Thyroid gland (tissue), 4 donors: ENCODE results near the gene PRDM2. TPM values are rescaled to one million over a fixed set of nuclear protein-coding genes. Genes with fewer than 3 reads are reported as not detected.

Experiments used
- DNase-seq, 2 donors: peaks; one replicate each; pipeline ENCODE4 v3.0.0-alpha.2; 2019
- H3K27ac ChIP-seq, 3 donors: fragments of 200-600 bp; sonication (generic); 1 replicate in 2 of 3; 2 replicates in 1 of 3; pipeline ENCODE4 v1.5.1; 2016 to 2019; ENCODE audit warnings: mild to moderate bottlenecking in 1 of 3, moderate library complexity in 1 of 3
- H3K27me3 ChIP-seq: fragments of 200-600 bp; sonication (generic); one replicate; pipeline ENCODE4 v1.5.1; 2019
- H3K36me3 ChIP-seq, 2 donors: fragments of 200-600 bp; sonication (generic); one replicate each; pipeline ENCODE4 v1.5.1; 2016 to 2019
- H3K4me1 ChIP-seq, 2 donors: fragments of 200-600 bp; sonication (generic); one replicate each; pipeline ENCODE4 v1.5.1; 2017 to 2019
- H3K4me3 ChIP-seq, 3 donors: fragments of 200-600 bp; sonication (generic); replicated peaks in 1 of 3; 1 replicate in 2 of 3; 2 replicates in 1 of 3; pipeline ENCODE4 v1.5.1; 2016; ENCODE audit warnings: mild to moderate bottlenecking in 1 of 3
- H3K9me3 ChIP-seq: fragments of 200-600 bp; sonication (generic); one replicate; pipeline ENCODE4 v1.5.1; 2017
- POLR2A ChIP-seq, 2 donors: fragments of 450-650 bp; IDR thresholded peaks; one replicate each; pipeline ENCODE4 v1.6.1; 2017; ENCODE audit warnings: antibody characterized with exemption in 2 of 2, mild to moderate bottlenecking in 2 of 2, moderate library complexity in 1 of 2
- WGBS, 2 donors: methylation state at CpG; one replicate each; pipeline ENCODE4 v1.1.5; 2017; 5-methylcytosine and 5-hydroxymethylcytosine counted together
- intact Hi-C: fragments of 100-400 bp; cut with DNase I; formaldehyde crosslinking; loops from one replicate; pipeline ENCODE4 v1.15.1; 2023
- total RNA-seq, 4 donors: library from RNA; depleted of rRNA; stranded (reverse); fragments of >200 nt; gene quantifications; one replicate each; pipeline ENCODE4 v1.2.3, GENCODE V29; 2016
- TF ChIP-seq, protein P1 (sequence below), 6 experiments: fragments of 200-600 bp in 3 of 6; fragments of 450-650 bp in 3 of 6; sonication (generic) in 3 of 6; IDR thresholded peaks; one replicate each; pipeline ENCODE4 v1.5.1; 2016 to 2019; ENCODE audit warnings: antibody characterized with exemption in 6 of 6, mild to moderate bottlenecking in 2 of 6, inconsistent platforms in 1 of 6, moderate library complexity in 1 of 6

PRDM2 gene
- total RNA-seq, 4 donors from 2014 or later: 39.5 to 63.9 (median 45.4) TPM

DNA sequence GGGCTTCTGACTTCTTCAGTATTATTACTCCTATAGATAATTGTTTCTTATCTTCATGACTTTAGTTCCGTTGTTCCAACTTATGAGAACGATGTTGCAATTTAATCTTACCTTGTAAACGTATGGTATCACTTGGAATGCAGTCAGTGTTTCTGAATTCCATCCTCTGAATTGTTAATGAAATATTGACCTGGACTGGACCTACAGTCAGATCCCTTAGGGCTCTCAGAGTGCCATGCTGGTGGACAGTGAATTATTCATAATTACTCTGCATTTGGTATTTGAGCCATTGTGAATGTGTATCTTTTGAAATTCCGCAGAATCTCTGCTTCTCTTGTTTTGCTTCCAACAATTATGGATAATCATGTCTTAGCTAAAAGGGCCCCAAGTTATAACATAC, 72.3 kb downstream of the PRDM2 start:
- TF ChIP-seq, protein P1, sequence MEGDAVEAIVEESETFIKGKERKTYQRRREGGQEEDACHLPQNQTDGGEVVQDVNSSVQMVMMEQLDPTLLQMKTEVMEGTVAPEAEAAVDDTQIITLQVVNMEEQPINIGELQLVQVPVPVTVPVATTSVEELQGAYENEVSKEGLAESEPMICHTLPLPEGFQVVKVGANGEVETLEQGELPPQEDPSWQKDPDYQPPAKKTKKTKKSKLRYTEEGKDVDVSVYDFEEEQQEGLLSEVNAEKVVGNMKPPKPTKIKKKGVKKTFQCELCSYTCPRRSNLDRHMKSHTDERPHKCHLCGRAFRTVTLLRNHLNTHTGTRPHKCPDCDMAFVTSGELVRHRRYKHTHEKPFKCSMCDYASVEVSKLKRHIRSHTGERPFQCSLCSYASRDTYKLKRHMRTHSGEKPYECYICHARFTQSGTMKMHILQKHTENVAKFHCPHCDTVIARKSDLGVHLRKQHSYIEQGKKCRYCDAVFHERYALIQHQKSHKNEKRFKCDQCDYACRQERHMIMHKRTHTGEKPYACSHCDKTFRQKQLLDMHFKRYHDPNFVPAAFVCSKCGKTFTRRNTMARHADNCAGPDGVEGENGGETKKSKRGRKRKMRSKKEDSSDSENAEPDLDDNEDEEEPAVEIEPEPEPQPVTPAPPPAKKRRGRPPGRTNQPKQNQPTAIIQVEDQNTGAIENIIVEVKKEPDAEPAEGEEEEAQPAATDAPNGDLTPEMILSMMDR (IDR thresholded peaks at IDR 0.05): no peak
- TF ChIP-seq POLR2A (IDR thresholded peaks at IDR 0.05): no peak
- WGBS, 2 donors: 92 to 96% methylated on average over 4 of the region's 4 CpGs
- H3K36me3 ChIP-seq: peaks cover 0 to 10% of the 10 kb centered on the region in 2 donors
- peaks cover 0 to 10% of the 10 kb centered on the region in 2 donors for H3K4me1 ChIP-seq
- H3K4me3 ChIP-seq: no peak overlapping the region
- H3K9me3 ChIP-seq: no peaks in the 10 kb centered on the region
- no peak overlapping the region for H3K27ac ChIP-seq
- no peak for DNase-seq
- intact Hi-C loops: no loop called here
- H3K27me3 ChIP-seq: no peaks in the 10 kb centered on the region

DNA sequence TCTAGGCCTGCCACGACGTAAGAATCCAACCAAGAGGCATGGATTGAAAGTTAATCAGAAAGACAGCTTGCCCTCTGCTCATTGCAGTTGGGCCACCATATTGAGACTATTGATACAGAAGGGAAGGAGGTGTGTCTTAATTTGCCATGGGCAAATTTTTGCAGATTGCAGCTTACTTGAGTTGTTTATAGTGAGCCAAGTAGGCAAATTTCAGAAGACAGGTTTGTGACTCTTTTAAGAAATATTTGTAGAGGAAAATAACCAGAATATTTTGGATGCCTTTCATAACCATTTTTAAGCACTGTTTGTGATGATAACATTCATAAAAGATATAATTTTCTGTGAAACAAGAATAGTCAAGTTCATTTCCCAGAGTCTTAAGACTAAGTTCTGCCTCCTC, 74.1 kb downstream of the PRDM2 start:
- Histone ChIP-seq H3K27ac (no peak overlapping the region), H3K9me3 (no peaks in the 10 kb centered on the region), H3K4me1 (peaks cover 0 to 10% of the 10 kb centered on the region in 2 donors), H3K27me3 (no peaks in the 10 kb centered on the region), H3K36me3 (peaks cover 9 to 25% of the 10 kb centered on the region in 2 donors), H3K4me3 (no peak overlapping the region)
- intact Hi-C loops: no loop called here
- TF ChIP-seq, protein P1 (IDR thresholded peaks at IDR 0.05): no peak
- TF ChIP-seq POLR2A (IDR thresholded peaks at IDR 0.05): no peak
- no peak for DNase-seq
- 97 to 99% methylated on average over 2 of the region's 2 CpGs for WGBS, 2 donors

DNA sequence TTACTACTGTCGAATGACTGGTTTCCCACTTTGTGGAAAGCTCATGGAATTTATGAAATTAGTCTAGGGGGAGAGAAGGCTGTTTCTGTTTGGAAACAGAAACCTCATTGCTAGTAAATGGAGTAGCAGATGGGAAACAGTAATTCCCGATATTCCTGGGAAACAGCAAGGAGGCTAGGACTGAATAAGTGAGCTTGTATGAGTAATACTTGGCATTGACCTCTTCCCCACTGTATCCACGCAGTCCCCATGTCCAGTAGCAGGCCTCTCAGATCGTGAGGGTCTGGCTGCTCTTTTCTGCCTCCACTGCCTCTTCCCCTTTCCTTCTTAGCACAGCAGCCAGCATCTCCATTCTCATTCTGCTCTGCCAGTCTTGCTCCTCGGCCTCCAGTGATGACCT, 75.5 kb downstream of the PRDM2 start:
- H3K36me3 ChIP-seq: peaks cover 22 to 34% of the 10 kb centered on the region in 2 donors
- no peaks in the 10 kb centered on the region for H3K9me3 ChIP-seq
- DNase-seq: no peak
- TF ChIP-seq, protein P1 (IDR thresholded peaks at IDR 0.05): no peak
- TF ChIP-seq POLR2A (IDR thresholded peaks at IDR 0.05): no peak
- peaks cover 0 to 2% of the 10 kb centered on the region in 2 donors for H3K4me1 ChIP-seq
- H3K27me3 ChIP-seq: no peaks in the 10 kb centered on the region
- 80 to 85% methylated on average over 5 of the region's 5 CpGs for WGBS, 2 donors
- H3K27ac ChIP-seq: no peak overlapping the region
- intact Hi-C loops: no loop called here
- H3K4me3 ChIP-seq: no peak overlapping the region

DNA sequence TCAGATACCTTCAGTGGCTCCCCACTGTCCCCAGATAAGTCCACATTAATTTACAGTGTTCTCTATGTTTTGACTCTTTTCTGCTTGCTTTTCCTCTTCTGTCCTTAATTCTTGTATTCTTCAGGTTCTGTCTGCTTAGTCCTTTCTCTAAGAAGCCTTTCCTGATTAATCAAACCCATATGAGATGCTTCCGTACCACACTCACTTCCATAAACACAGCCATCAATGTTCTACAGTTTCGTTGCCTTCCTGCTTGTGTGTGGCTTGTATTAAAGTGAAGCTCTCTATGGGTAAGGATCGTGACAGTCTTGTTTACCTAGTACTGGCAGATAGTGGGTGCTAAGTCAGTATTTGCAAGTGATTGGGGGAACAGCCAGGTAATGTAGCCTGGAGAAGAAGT, 75.9 kb downstream of the PRDM2 start:
- intact Hi-C loops: no loop called here
- DNase-seq: no peak
- H3K4me3 ChIP-seq: no peak overlapping the region
- peaks cover 22 to 34% of the 10 kb centered on the region in 2 donors for H3K36me3 ChIP-seq
- H3K4me1 ChIP-seq: no peaks in the 10 kb centered on the region
- H3K27me3 ChIP-seq: no peaks in the 10 kb centered on the region
- TF ChIP-seq, protein P1 (IDR thresholded peaks at IDR 0.05): no peak
- TF ChIP-seq POLR2A (IDR thresholded peaks at IDR 0.05): no peak
- H3K9me3 ChIP-seq: no peaks in the 10 kb centered on the region
- H3K27ac ChIP-seq: no peak overlapping the region
- WGBS, 2 donors: 87 to 91% methylated on average over 3 of the region's 3 CpGs

DNA sequence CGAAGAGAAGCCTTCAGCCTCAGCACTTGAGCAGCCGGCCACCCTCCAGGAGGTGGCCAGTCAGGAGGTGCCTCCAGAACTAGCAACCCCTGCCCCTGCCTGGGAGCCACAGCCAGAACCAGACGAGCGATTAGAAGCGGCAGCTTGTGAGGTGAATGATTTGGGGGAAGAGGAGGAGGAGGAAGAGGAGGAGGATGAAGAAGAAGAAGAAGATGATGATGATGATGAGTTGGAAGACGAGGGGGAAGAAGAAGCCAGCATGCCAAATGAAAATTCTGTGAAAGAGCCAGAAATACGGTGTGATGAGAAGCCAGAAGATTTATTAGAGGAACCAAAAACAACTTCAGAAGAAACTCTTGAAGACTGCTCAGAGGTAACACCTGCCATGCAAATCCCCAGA, 78.4 kb downstream of the PRDM2 start:
- H3K36me3 ChIP-seq: peaks cover 27 to 30% of the 10 kb centered on the region in 2 donors
- DNase-seq: no peak
- H3K27me3 ChIP-seq: no peaks in the 10 kb centered on the region
- WGBS, 2 donors: 92 to 95% methylated on average over 7 of the region's 7 CpGs
- peaks cover 6 to 15% of the 10 kb centered on the region in 2 donors for H3K4me1 ChIP-seq
- no peak for TF ChIP-seq POLR2A (IDR thresholded peaks at IDR 0.05)
- TF ChIP-seq, protein P1 (IDR thresholded peaks at IDR 0.05): no peak
- H3K27ac ChIP-seq: no peak overlapping the region
- no peaks in the 10 kb centered on the region for H3K9me3 ChIP-seq
- H3K4me3 ChIP-seq: no peak overlapping the region
- intact Hi-C loops: no loop called here
